Osteocyte (in vitro differentiated cells): ENCODE data around the gene ALDH1A1. TPM values are rescaled to one million over a fixed set of nuclear protein-coding genes. Genes with fewer than 3 reads are reported as not detected.

Experiments used
- DNase-seq: peaks from one replicate; pipeline ENCODE4 v3.0.0; 2021; ENCODE audit warnings: mixed read lengths; ENCODE audit not compliant: unreplicated experiment; ENCODE audit errors: extremely low spot score
- H3K27ac Mint-ChIP-seq: one replicate; pipeline ENCODE4 v1.8.0; 2021; ENCODE audit warnings: mild to moderate bottlenecking, mixed read lengths; ENCODE audit not compliant: unreplicated experiment
- H3K27me3 Mint-ChIP-seq: one replicate; pipeline ENCODE4 v1.8.0; 2021; ENCODE audit warnings: mixed read lengths; ENCODE audit not compliant: unreplicated experiment
- H3K36me3 Mint-ChIP-seq: one replicate; pipeline ENCODE4 v1.8.0; 2021; ENCODE audit warnings: mixed read lengths; ENCODE audit not compliant: unreplicated experiment
- H3K4me1 Mint-ChIP-seq: one replicate; pipeline ENCODE4 v1.8.0; 2021; ENCODE audit warnings: mixed read lengths; ENCODE audit not compliant: unreplicated experiment
- H3K4me3 Mint-ChIP-seq: one replicate; pipeline ENCODE4 v1.8.0; 2021; ENCODE audit warnings: mild to moderate bottlenecking, moderate library complexity, mixed read lengths; ENCODE audit not compliant: unreplicated experiment
- H3K9me3 Mint-ChIP-seq: one replicate; pipeline ENCODE4 v1.8.0; 2021; ENCODE audit warnings: mixed read lengths; ENCODE audit not compliant: unreplicated experiment
- total RNA-seq: library from RNA; stranded (reverse); gene quantifications from 2 replicates; pipeline ENCODE4 v1.2.1, GENCODE V29; 2021
- TF ChIP-seq, protein P1 (sequence below): fragments of 200-600 bp; sonication (generic); IDR thresholded peaks from 2 replicates; pipeline ENCODE4 v1.5.0; 2021; ENCODE audit warnings: antibody characterized with exemption, mild to moderate bottlenecking, moderate library complexity

Gene ALDH1A1
- total RNA-seq, 1 donor from 2014 or later: not detected

DNA sequence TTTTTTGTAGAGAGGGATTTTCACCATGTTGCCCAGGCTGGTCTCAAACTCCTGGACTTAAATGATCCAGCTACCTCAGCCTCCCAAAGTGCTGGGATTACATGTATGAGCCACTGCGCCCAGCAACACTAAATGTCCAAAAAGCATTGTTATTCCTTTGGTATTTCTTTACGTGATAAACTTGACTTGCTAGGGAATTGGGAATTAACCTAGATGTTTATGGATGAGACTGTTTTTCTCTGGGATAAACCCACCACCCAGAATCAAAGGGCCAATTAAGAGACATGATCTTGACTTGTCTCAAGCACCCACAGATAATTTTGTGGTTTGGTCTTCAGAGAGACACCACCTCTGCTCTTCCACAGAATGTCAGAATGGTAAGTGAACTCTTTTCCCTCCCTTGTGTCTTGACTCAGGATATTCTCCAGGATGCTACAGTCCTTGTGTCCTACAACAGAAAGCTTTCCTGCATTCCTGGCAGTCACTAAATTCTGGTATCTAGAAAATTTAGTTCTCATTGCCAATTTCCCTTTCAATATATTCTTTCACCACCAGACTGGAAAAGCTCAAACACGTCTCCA lies 55.7 kb downstream of the ALDH1A1 start:
- H3K4me3 Mint-ChIP-seq: no peak overlapping the region
- no peak overlapping the region for H3K27ac Mint-ChIP-seq

DNA sequence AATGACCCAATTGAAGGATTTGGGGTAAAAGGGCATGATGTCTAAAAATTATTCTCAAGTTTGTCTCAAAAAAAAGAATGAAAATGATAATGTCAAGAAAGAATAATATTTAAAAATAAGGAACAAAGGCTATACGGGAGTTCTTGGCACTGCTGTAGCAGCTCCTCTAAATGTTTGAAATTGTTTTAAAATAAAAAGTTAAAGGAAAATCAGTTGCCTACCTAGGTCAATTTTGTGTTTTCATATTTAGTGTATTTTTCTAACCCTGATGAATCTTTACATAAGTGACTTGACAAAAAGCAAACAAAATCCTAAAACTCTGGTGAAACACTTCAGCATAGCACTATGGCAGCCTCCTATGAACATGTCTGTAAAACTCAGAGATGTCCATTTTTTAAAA lies 56.4 kb downstream of the ALDH1A1 start:
- Mint-ChIP-seq H3K36me3 (no peaks in the 10 kb centered on the region), H3K27ac (no peak overlapping the region), H3K27me3 (peaks cover 16% of the 10 kb centered on the region), H3K4me3 (no peak overlapping the region), H3K4me1 (no peaks in the 10 kb centered on the region), H3K9me3 (no peaks in the 10 kb centered on the region)
- no peak for DNase-seq
- TF ChIP-seq, protein P1, sequence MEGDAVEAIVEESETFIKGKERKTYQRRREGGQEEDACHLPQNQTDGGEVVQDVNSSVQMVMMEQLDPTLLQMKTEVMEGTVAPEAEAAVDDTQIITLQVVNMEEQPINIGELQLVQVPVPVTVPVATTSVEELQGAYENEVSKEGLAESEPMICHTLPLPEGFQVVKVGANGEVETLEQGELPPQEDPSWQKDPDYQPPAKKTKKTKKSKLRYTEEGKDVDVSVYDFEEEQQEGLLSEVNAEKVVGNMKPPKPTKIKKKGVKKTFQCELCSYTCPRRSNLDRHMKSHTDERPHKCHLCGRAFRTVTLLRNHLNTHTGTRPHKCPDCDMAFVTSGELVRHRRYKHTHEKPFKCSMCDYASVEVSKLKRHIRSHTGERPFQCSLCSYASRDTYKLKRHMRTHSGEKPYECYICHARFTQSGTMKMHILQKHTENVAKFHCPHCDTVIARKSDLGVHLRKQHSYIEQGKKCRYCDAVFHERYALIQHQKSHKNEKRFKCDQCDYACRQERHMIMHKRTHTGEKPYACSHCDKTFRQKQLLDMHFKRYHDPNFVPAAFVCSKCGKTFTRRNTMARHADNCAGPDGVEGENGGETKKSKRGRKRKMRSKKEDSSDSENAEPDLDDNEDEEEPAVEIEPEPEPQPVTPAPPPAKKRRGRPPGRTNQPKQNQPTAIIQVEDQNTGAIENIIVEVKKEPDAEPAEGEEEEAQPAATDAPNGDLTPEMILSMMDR: no peak

More for the DNA sequence above, 55.7 kb downstream of the ALDH1A1 start:
- no peaks in the 10 kb centered on the region for H3K36me3 Mint-ChIP-seq
- DNase-seq: no peak
- TF ChIP-seq, protein P1: no peak
- H3K9me3 Mint-ChIP-seq: no peaks in the 10 kb centered on the region
- H3K4me1 Mint-ChIP-seq: no peaks in the 10 kb centered on the region
- H3K27me3 Mint-ChIP-seq: peaks cover 16% of the 10 kb centered on the region

DNA sequence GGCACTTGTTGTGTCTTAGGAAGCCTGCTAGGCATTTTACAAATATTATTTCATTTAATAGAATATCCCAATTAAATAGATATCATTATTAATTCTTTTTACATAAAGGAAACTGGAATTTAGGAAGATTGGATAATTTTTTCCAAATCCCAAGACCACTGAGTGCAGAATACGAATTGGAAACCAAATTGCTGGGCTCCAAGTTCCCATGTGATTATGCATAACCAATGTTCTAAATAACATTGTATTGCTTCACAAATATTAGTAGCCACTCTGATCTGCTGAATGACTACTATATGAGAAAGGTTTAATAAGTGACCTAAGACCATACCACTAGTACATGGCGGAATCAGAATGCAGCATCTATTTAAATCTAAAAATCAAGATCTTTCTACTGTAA lies 57.7 kb downstream of the ALDH1A1 start:
- TF ChIP-seq, protein P1: no peak
- no peak overlapping the region for H3K4me3 Mint-ChIP-seq
- H3K9me3 Mint-ChIP-seq: no peaks in the 10 kb centered on the region
- no peaks in the 10 kb centered on the region for H3K36me3 Mint-ChIP-seq
- H3K4me1 Mint-ChIP-seq: no peaks in the 10 kb centered on the region
- DNase-seq: no peak
- H3K27me3 Mint-ChIP-seq: peaks cover 16% of the 10 kb centered on the region
- no peak overlapping the region for H3K27ac Mint-ChIP-seq

DNA sequence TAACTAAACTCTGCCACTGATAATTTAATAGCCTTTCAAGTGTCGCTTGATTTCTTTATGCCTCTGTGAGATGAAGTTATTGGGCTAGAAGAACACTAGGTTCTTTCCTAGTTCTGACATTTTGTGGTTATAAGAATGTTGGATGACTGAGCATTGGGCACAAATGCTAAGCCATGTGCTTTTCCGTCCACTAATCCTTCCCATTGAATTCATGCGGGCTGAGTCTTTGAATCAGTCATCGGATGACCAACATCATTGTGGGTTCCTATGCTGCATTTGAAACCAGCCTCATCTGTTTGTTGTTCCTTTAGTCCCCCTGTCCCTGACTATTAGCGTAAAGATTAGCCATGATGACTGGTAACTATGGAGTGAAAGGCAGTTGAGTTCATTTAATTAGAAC lies 58.5 kb downstream of the ALDH1A1 start:
- Mint-ChIP-seq H3K36me3 (no peaks in the 10 kb centered on the region), H3K4me1 (no peaks in the 10 kb centered on the region), H3K27me3 (peaks cover 22% of the 10 kb centered on the region), H3K27ac (no peak overlapping the region), H3K9me3 (no peaks in the 10 kb centered on the region), H3K4me3 (no peak overlapping the region)
- no peak for DNase-seq
- TF ChIP-seq, protein P1: no peak

DNA sequence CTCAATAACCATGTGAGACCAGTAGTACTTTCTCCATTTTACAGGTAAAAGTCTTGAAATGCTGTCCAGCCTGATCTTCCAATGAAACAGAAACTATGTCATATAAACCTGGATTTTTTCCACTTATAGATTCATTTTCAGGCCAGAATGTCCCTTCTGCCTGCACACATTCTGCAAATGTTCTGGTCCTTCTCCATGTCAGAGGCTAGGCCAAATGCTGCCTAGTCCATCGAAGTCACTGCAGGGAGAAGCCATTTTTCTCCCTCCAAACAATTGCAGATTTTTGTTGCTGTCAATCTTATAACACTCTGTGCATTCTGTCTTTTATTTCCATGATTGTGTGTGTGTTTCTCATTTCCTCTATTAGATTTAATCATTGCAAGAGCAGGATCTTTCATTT lies 59.4 kb downstream of the ALDH1A1 start:
- H3K4me1 Mint-ChIP-seq: no peaks in the 10 kb centered on the region
- H3K36me3 Mint-ChIP-seq: no peaks in the 10 kb centered on the region
- no peaks in the 10 kb centered on the region for H3K9me3 Mint-ChIP-seq
- H3K27ac Mint-ChIP-seq: no peak overlapping the region
- TF ChIP-seq, protein P1: no peak
- DNase-seq: no peak
- no peak overlapping the region for H3K4me3 Mint-ChIP-seq
- H3K27me3 Mint-ChIP-seq: peaks cover 24% of the 10 kb centered on the region
